Measurements from ENCODE around the gene FLAD1. TPM values are rescaled to one million over a fixed set of nuclear protein-coding genes. Genes with fewer than 3 reads are reported as not detected.

The FLAD1 gene
- total RNA-seq, 1 donor from 2014 or later = 69.0 TPM

DNA sequence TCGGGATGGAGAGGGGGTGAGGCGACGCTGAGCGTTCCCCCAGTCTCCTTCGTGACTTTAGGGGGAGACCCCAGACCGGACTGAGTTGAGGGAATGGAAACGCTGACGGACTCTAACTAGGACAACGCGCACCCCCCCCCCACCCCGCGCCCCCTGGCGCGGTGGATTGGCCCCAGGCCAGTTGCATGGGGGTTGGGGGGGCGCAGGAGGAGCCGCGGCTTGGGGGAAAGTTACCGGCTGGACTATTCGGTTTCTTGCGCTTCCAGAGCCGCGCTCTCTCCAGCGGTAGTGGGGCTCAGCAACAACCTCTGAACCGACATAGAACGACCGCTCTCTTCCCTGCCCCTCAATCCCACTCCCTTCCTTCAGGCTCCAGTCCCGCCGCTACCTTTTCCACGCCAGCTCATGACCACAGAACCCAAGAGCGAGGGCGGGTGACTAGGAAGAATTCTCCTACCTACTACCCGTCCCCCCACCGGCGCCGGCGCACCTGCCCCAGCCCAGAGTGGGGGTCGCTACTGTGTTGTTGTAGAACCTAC, 20.2 kb downstream of the FLAD1 start:
- ChIA-PET POLR2A (interaction anchor here (1.1 to 7.2 kb wide), 4 partner anchors 12 to 81 kb away, joined by 9 to 85 read pairs (median 42); partner anchors contain the start of genes CKS1B and PMVK), CTCF (no interaction called here)
- H3K36me3 Mint-ChIP-seq (ENCODE audit: low read depth) = peaks cover 6% of the 10 kb centered on the region
- peak overlapping the region; percentile 90 for H3K4me3 Mint-ChIP-seq
- DNase-seq = no peak
- H3K27ac Mint-ChIP-seq = peak overlapping the region; percentile 87
- TF ChIP-seq, protein P1, sequence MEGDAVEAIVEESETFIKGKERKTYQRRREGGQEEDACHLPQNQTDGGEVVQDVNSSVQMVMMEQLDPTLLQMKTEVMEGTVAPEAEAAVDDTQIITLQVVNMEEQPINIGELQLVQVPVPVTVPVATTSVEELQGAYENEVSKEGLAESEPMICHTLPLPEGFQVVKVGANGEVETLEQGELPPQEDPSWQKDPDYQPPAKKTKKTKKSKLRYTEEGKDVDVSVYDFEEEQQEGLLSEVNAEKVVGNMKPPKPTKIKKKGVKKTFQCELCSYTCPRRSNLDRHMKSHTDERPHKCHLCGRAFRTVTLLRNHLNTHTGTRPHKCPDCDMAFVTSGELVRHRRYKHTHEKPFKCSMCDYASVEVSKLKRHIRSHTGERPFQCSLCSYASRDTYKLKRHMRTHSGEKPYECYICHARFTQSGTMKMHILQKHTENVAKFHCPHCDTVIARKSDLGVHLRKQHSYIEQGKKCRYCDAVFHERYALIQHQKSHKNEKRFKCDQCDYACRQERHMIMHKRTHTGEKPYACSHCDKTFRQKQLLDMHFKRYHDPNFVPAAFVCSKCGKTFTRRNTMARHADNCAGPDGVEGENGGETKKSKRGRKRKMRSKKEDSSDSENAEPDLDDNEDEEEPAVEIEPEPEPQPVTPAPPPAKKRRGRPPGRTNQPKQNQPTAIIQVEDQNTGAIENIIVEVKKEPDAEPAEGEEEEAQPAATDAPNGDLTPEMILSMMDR (IDR thresholded peaks at IDR 0.05) = no peak
- H3K9me3 Mint-ChIP-seq = no peaks in the 10 kb centered on the region
- intact Hi-C loops (cut with micrococcal nuclease) = loop anchor here (2.0 kb wide), 1 partner anchor 60 kb away; the partner anchor contains the start of gene EFNA4
- ATAC-seq (ENCODE audit: low read depth) = no peak
- no peaks in the 10 kb centered on the region for H3K27me3 Mint-ChIP-seq
- H3K4me1 Mint-ChIP-seq = peaks cover 63% of the 10 kb centered on the region

- TF ChIP-seq, protein P1 (IDR thresholded peaks at IDR 0.05) = no peak
- peaks cover 6% of the 10 kb centered on the region for H3K36me3 Mint-ChIP-seq (ENCODE audit: low read depth)
- DNase-seq (no peak), ATAC-seq (ENCODE audit: low read depth) (no peak)
- H3K27me3 Mint-ChIP-seq = no peaks in the 10 kb centered on the region
- peak overlapping the region; percentile 88 for H3K27ac Mint-ChIP-seq
- no peaks in the 10 kb centered on the region for H3K9me3 Mint-ChIP-seq
- intact Hi-C loops (cut with micrococcal nuclease) = loop anchor here (2.0 kb wide), 1 partner anchor 59 kb away; the partner anchor contains the start of gene EFNA4
- H3K4me3 Mint-ChIP-seq = peak overlapping the region; percentile 90
- ChIA-PET CTCF (interaction anchor here (1.4 kb wide), 1 partner anchor 13 kb away, joined by 8 read pairs; no protein-coding TSS in a partner anchor), POLR2A (interaction anchor here (1.1 to 7.2 kb wide), 4 partner anchors 11 to 81 kb away, joined by 9 to 85 read pairs (median 42); partner anchors contain the start of genes CKS1B and PMVK)
- H3K4me1 Mint-ChIP-seq = peaks cover 65% of the 10 kb centered on the region
Measured at GRCh38 chr1:155003766-155004351, 20.7 kb downstream of the FLAD1 start.

DNA sequence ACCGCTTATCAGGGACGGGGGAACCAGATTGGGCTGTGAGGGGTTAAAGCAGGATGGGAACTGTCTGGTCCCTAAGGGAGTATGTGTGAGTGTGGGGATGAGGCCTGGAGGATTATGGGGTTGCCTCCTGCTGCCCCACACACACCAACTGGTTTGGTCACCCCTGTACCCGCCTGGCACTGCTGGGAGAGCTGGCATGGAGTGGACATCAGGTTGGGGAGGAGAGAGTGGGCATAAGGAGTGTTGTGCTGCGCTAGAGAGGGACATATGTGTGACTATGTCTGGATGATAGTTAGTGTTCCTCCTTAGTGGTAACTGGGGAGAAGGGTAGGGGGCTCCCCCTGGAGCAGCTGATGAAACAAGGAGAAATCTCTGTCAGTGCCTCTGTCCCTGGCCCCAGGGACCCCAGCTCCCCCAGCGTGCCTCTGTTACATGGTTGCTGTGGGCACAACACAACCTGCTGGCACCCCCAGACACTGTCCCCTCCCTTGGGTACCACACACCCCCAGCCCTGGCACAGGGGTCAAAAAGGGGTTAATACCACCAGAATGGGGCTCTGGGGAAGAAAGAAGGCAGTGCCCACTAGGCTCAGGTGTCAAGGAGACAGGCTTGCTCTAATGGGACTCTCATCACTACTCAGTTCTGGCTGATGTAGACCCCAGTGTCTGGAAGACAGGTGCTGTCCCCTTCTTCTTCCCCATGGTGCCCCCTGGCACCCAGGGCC, 21.4 kb downstream of the FLAD1 start:
- Mint-ChIP-seq H3K27ac (peak overlapping the region; percentile 88), H3K27me3 (no peaks in the 10 kb centered on the region), H3K9me3 (no peaks in the 10 kb centered on the region), H3K4me1 (peaks cover 67% of the 10 kb centered on the region), H3K36me3 (ENCODE audit: low read depth) (peaks cover 8% of the 10 kb centered on the region), H3K4me3 (peak overlapping the region; percentile 90)
- ATAC-seq (ENCODE audit: low read depth) = no peak
- ChIA-PET POLR2A (interaction anchor here (0.6 to 7.2 kb wide), 3 partner anchors 11 to 50 kb away, joined by 4 to 85 read pairs (median 68); partner anchors contain the start of gene CKS1B), CTCF (interaction anchor here (0.6 to 1.4 kb wide), 2 partner anchors 13 to 60 kb away, joined by 3 to 8 read pairs; no protein-coding TSS in a partner anchor)
- TF ChIP-seq, protein P1 (IDR thresholded peaks at IDR 0.05) = no peak
- intact Hi-C loops (cut with micrococcal nuclease) = no loop called here
- no peak for DNase-seq

- H3K36me3 Mint-ChIP-seq (ENCODE audit: low read depth) = peaks cover 11% of the 10 kb centered on the region
- ChIA-PET CTCF (interaction anchor here (0.6 to 1.9 kb wide), 3 partner anchors 12 to 61 kb away, joined by 3 to 11 read pairs (median 6); no protein-coding TSS in a partner anchor), POLR2A (interaction anchor here (0.6 to 7.2 kb wide), 6 partner anchors 10 to 50 kb away, joined by 4 to 85 read pairs (median 14); partner anchors contain the start of genes CKS1B and FLAD1)
- ATAC-seq (ENCODE audit: low read depth) (no peak), DNase-seq (no peak)
- intact Hi-C loops (cut with micrococcal nuclease) = loop anchor here (1.0 kb wide), 1 partner anchor 12 kb away; no protein-coding TSS in a partner anchor
- peaks cover 67% of the 10 kb centered on the region for H3K4me1 Mint-ChIP-seq
- no peaks in the 10 kb centered on the region for H3K9me3 Mint-ChIP-seq
- TF ChIP-seq, protein P1 (IDR thresholded peaks at IDR 0.05) = no peak
- H3K27me3 Mint-ChIP-seq = no peaks in the 10 kb centered on the region
- H3K4me3 Mint-ChIP-seq = peak overlapping the region; percentile 90
- H3K27ac Mint-ChIP-seq = peak overlapping the region; percentile 88
Measured at GRCh38 chr1:155005076-155006011, 22.2 kb downstream of the FLAD1 start.

Measured in activated B cell treated with CpG ODN at 0.5 μM for 24 hours (primary cell).